ENCODE results near the gene ADAP1. TPM values are rescaled to one million over a fixed set of nuclear protein-coding genes. Genes with fewer than 3 reads are reported as not detected.
"Not testable (repeated sequence)": the region's sequence is repeated elsewhere in the genome, so short reads cannot be mapped to it uniquely, and the experiment has no call there.

The ADAP1 gene
- total and polyA plus RNA-seq, 12 donors, result 0.29 to 60.2 (median 9.3) TPM

DNA sequence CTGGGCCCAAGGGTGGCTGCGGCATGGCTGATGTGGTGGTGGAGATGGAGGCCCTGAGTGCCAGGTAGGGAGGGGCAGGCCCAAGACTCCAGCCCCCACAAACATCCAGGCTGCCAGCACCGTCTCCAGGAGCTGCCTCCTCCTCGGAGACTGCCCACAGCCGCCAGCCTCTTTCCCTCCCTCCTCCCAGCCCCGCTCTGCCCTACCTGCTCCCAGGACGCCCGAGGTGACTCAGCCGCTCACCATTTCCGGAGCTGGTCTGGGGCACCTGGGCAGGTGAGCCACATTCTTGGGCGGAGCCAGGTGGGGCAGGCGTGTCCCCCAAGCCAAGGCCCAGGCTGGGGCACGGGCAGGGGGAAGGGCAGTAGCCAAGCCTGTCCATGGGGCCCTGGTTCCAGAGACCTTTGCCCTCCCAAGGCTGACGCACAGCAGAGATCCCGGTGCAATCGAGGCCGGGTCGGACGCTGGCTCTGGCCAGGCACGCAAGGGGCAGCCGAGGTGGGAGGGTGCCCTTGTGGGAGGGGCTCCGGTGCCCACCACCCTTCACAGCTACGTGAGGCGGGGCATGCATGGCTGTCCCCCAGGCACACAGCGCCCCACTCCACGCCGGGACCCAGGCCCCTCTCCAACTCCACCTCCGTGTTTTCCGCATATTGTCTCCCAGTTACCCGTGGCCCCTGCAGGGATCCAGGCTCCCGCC is 8.8 kb downstream of the ADAP1 start:
- no peak overlapping the region for H3K4me3 ChIP-seq
- DNase-seq, result no peak
- H3K27ac ChIP-seq, result no peak overlapping the region
- TF ChIP-seq, protein P1, sequence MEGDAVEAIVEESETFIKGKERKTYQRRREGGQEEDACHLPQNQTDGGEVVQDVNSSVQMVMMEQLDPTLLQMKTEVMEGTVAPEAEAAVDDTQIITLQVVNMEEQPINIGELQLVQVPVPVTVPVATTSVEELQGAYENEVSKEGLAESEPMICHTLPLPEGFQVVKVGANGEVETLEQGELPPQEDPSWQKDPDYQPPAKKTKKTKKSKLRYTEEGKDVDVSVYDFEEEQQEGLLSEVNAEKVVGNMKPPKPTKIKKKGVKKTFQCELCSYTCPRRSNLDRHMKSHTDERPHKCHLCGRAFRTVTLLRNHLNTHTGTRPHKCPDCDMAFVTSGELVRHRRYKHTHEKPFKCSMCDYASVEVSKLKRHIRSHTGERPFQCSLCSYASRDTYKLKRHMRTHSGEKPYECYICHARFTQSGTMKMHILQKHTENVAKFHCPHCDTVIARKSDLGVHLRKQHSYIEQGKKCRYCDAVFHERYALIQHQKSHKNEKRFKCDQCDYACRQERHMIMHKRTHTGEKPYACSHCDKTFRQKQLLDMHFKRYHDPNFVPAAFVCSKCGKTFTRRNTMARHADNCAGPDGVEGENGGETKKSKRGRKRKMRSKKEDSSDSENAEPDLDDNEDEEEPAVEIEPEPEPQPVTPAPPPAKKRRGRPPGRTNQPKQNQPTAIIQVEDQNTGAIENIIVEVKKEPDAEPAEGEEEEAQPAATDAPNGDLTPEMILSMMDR (IDR thresholded peaks at IDR 0.05), result no peak
- no peak for TF ChIP-seq POLR2A (IDR thresholded peaks at IDR 0.05)
- H3K36me3 ChIP-seq (replicated peaks in 1 of 2), result no peaks in the 10 kb centered on the region
- no peaks in the 10 kb centered on the region for H3K27me3 ChIP-seq
- H3K9me3 ChIP-seq (replicated peaks in 1 of 3), result no peaks in the 10 kb centered on the region
- WGBS, 4 donors, result 73 to 85% (median 81%) methylated on average over 20 to 30 of the region's 30 CpGs
- no peaks in the 10 kb centered on the region for H3K4me1 ChIP-seq (replicated peaks in 1 of 2)
- intact Hi-C loops (cut with DNase I), result no loop called here

DNA sequence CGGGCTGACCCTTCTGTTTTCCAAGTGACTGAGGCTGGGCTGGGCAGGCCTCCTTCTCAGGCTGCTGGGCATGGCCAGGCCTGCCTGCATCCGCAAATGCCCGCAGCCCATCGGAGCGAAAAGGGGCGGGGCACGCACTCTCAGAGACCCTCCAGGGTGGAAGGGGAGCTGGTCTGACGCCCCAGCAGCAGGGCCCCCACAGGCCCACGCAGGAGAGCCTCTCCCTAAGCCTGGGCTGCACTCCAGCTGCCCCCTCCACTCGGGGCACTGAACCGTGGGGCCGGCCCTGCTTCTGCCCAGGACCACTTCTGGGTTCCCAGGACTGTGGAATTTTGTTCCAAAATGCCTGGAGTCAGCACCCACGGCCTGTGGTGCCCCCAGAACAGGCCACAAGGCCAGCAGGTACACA is 9.3 kb downstream of the ADAP1 start:
- no peak for TF ChIP-seq POLR2A (IDR thresholded peaks at IDR 0.05)
- TF ChIP-seq, protein P1 (IDR thresholded peaks at IDR 0.05), result no peak
- Histone ChIP-seq H3K9me3 (replicated peaks in 1 of 3) (no peaks in the 10 kb centered on the region), H3K36me3 (replicated peaks in 1 of 2) (no peaks in the 10 kb centered on the region), H3K27me3 (no peaks in the 10 kb centered on the region), H3K4me1 (replicated peaks in 1 of 2) (no peaks in the 10 kb centered on the region), H3K4me3 (no peak overlapping the region), H3K27ac (no peak overlapping the region)
- no peak for DNase-seq
- intact Hi-C loops (cut with DNase I), result no loop called here
- WGBS, 4 donors, result 82 to 95% (median 87%) methylated on average over 6 to 13 of the region's 13 CpGs

GRCh38 chr7:944744-945143 is 9.7 kb downstream of the ADAP1 start:
- no peak overlapping the region for H3K27ac ChIP-seq
- 80 to 88% (median 84%) methylated on average over 5 of the region's 5 CpGs for WGBS, 4 donors
- TF ChIP-seq, protein P1 (IDR thresholded peaks at IDR 0.05), result no peak
- no peak for TF ChIP-seq POLR2A (IDR thresholded peaks at IDR 0.05)
- intact Hi-C loops (cut with DNase I), result no loop called here
- no peaks in the 10 kb centered on the region for H3K36me3 ChIP-seq (replicated peaks in 1 of 2)
- DNase-seq, result no peak
- no peaks in the 10 kb centered on the region for H3K27me3 ChIP-seq
- no peaks in the 10 kb centered on the region for H3K4me1 ChIP-seq (replicated peaks in 1 of 2)
- no peaks in the 10 kb centered on the region for H3K9me3 ChIP-seq (replicated peaks in 1 of 3)
- H3K4me3 ChIP-seq, result no peak overlapping the region

DNA sequence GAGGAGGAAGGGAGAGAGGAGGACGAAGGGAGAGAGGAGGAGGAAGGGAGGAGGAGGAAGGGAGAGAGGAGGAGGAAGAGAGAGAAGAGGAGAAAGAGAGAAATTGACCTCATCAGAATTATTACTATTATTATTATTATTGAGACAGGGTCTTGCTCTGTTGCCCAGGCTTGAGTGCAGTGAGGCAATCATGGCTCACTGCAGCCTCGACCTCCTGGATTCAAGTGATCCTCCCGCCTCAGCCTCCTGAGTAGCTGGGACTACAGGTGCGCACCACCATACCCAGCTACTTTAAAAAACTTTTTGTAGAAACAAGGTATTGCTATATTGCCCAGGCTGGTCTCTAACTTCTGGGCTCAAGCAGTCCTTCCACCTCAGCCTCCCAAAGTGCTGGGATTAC is 10.7 kb downstream of the ADAP1 start:
- H3K36me3 ChIP-seq (replicated peaks in 1 of 2); intact Hi-C loops (cut with DNase I); H3K4me3 ChIP-seq; DNase-seq; H3K9me3 ChIP-seq (replicated peaks in 1 of 3); H3K27ac ChIP-seq; H3K4me1 ChIP-seq (replicated peaks in 1 of 2); H3K27me3 ChIP-seq: not testable (repeated sequence)
- 74 to 90% (median 82%) methylated on average over 4 of the region's 4 CpGs for WGBS, 4 donors

Data from adrenal gland (tissue), 12 donors.